Stimulated activated effector memory CD8-positive, alpha-beta T cell treated with anti-CD3 and anti-CD28 coated beads, Interleukin-12 subunit alpha, Interleukin-12 subunit beta, amount 100 ng/mL, for 72 hours (primary cell): ENCODE measurements around the gene FGF1.
"Not testable (repeated sequence)": the region's sequence is repeated elsewhere in the genome, so short reads cannot be mapped to it uniquely, and the experiment has no call there.

Experiments
- ATAC-seq: fragments of 150-1000 bp; cut with Tn5 transposase; 2 replicates; pipeline ENCODE4 v1.10.0; 2021
- DNase-seq, 2 donors: peaks; one replicate each; pipeline ENCODE4 v3.0.0; 2021 to 2022; ENCODE audit warnings: low spot score in 2 of 2
- H3K27ac Mint-ChIP-seq: one replicate; pipeline ENCODE4 v1.8.0; 2022; ENCODE audit warnings: mild to moderate bottlenecking, mixed read lengths
- H3K36me3 Mint-ChIP-seq: one replicate; pipeline ENCODE4 v1.8.0; 2022; ENCODE audit warnings: mild to moderate bottlenecking, mixed read lengths
- H3K4me1 Mint-ChIP-seq: one replicate; pipeline ENCODE4 v1.8.0; 2022; ENCODE audit warnings: mixed read lengths
- H3K4me3 Mint-ChIP-seq: one replicate; pipeline ENCODE4 v1.8.0; 2022; ENCODE audit warnings: mild to moderate bottlenecking, mixed read lengths
- H3K9me3 Mint-ChIP-seq: one replicate; pipeline ENCODE4 v1.8.0; 2022; ENCODE audit warnings: mixed read lengths

Gene FGF1

DNA sequence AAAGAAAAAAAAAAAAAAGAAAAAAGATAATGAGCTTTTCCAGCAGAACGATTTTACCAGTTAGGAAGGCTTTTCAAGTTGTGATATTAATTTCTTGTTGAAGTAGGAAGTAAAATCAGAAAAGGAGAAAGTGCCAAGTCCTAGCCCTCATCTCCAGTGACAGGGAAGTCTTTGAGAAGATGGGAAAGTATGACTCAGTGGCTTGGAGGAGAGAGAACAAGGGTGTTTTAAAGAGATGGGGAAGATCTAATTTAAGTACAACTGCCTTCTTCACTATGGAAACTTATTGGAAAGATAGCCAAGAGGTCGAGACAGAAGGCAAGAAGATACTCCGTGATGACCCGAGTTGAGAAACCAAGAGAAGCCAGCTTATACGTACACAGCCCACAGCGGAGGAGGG, 22.6 kb downstream of the FGF1 start:
- H3K27ac Mint-ChIP-seq: no peak overlapping the region

DNA sequence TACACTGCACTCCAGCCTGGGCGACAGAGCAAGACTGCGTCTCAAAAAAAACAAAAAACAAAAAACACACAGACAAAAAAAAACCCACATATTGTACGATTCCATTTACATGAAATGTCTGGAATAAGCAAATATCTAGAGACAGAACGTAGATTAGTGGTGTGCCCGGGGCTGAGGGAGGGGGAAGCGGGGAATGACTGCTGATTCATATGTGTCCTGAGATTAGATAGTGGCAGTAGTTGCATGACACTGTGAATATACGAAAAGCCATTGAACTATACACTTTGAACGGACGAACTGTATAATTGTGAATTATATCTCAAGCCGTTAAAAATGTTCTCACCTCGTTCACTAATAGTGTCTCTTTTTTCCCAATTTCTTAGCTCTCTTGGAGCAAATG, 23.9 kb downstream of the FGF1 start:
- Mint-ChIP-seq H3K36me3 (no peaks in the 10 kb centered on the region), H3K9me3 (no peaks in the 10 kb centered on the region), H3K27ac (no peak overlapping the region), H3K4me3 (no peak overlapping the region), H3K4me1 (no peaks in the 10 kb centered on the region)
- ATAC-seq: no peak
- no peak for DNase-seq

More for the DNA sequence above, 22.6 kb downstream of the FGF1 start:
- H3K4me3 Mint-ChIP-seq: no peak overlapping the region
- H3K9me3 Mint-ChIP-seq: no peaks in the 10 kb centered on the region
- no peaks in the 10 kb centered on the region for H3K4me1 Mint-ChIP-seq
- H3K36me3 Mint-ChIP-seq: no peaks in the 10 kb centered on the region
- DNase-seq (no peak), ATAC-seq (no peak)

DNA sequence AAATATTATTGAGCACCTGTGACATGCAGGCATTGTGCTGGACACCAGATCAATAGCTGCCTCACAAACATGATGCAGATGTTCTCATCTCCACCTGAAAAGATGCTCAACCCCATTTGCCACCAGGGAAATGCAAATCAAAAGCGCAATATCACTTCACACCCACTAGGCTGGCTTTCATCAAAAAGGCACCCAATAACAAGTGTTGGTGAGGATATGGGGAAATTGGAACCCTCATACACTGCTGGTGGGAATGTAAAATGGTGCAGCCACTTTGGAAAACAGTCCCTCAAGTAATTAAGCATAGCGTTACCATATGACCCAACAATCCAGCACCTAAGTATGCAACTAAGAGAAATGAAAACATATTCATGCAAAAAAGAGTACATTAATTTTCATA, 24.7 kb downstream of the FGF1 start:
- no peak for DNase-seq
- Mint-ChIP-seq H3K27ac (no peak overlapping the region), H3K9me3 (no peaks in the 10 kb centered on the region), H3K36me3 (no peaks in the 10 kb centered on the region), H3K4me1 (no peaks in the 10 kb centered on the region), H3K4me3 (no peak overlapping the region)
- ATAC-seq: no peak

DNA sequence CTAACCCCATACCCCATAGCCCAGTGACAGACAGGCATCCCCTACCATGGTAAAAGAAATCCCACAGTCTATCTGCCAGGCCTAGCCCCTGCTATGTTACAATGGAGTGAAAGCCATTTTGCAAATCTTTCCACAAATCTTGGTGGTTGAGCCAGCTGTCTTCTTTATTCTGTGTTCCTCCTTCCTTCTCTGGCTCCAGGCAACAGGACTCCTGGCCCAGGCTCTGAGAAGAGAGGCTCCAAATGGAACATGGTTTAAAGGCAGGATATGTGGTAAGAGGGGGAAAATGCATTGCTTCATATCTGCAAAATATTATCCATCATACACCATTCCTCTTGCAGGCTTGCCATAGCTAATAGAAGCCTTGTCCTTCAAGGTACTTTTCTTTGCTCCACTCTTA, 25.2 kb downstream of the FGF1 start:
- DNase-seq (no peak), ATAC-seq (no peak)
- Mint-ChIP-seq H3K27ac (no peak overlapping the region), H3K9me3 (no peaks in the 10 kb centered on the region), H3K36me3 (no peaks in the 10 kb centered on the region), H3K4me1 (no peaks in the 10 kb centered on the region), H3K4me3 (no peak overlapping the region)

DNA sequence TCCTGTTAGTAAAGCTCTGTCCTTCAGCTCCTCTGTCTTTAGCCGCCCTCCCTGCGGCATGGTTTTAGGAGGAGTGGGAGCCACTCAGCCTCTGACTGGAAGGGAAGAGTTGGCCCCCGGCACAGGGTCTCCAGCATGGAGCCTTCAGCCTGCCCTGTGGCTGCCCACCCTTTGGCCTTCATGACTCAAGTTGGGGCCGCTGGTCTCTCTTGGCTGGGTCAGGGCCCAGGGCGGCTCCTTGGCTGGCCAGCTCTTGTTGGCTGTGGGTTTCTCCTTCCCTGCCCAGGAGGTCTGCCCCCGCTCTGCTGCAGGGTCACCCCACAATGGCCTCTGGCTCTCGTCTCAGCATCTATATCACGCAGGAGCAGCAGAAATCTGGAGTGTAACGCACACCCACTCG, 25.7 kb downstream of the FGF1 start:
- no peak for ATAC-seq
- Mint-ChIP-seq H3K36me3 (no peaks in the 10 kb centered on the region), H3K27ac (no peak overlapping the region), H3K4me1 (no peaks in the 10 kb centered on the region), H3K9me3 (no peaks in the 10 kb centered on the region), H3K4me3 (no peak overlapping the region)
- no peak for DNase-seq

DNA sequence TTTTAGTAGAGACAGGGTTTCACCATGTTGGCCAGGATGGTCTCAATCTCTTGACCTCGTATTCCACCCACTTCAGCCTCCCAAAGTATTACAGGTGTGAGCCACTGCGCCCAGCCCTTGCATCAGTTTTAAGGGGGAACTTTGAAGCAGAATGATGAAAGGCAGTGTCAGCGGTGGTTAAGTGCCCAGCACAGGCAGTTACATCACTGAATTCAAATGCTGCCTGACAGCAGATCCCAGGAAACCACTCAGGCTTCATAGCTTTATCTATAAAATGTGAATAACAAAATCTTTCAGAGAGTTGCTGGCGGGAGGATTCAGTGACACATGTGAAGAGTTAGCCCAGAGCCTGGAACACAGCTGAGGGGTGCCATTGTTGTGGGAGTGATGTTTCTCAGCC, 26.5 kb downstream of the FGF1 start:
- no peaks in the 10 kb centered on the region for H3K36me3 Mint-ChIP-seq
- H3K4me1 Mint-ChIP-seq: no peaks in the 10 kb centered on the region
- H3K27ac Mint-ChIP-seq: no peak overlapping the region
- DNase-seq: no peak
- H3K4me3 Mint-ChIP-seq: no peak overlapping the region
- no peaks in the 10 kb centered on the region for H3K9me3 Mint-ChIP-seq
- ATAC-seq: no peak

- DNase-seq: no peak
- Mint-ChIP-seq H3K4me1 (no peaks in the 10 kb centered on the region), H3K27ac (no peak overlapping the region), H3K4me3 (no peak overlapping the region), H3K9me3 (no peaks in the 10 kb centered on the region), H3K36me3 (no peaks in the 10 kb centered on the region)
- ATAC-seq: no peak
These were observed 27.6 kb downstream of the FGF1 start for GRCh38 chr5:142658278-142658677.

DNA sequence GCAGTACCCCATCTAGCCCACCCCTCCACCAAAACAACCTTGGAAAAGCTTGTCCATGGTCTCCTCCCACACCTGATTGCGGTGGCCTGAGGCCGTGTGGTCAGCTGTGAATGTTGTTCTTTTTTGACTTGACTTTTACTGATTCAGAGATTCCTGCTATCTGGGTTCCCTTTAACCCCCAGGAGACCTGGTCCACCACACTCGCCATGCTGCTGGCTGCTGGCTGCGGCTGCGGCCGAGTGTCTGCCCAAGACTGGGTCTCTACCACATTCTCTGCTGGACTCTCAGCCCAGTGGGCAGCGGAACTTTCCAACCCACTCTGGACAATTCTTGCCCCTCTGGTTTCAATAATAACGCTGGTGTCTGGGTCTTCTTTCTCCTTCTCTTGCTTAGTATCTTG, 28.4 kb downstream of the FGF1 start:
- Mint-ChIP-seq H3K27ac (no peak overlapping the region), H3K9me3 (no peaks in the 10 kb centered on the region)

DNA sequence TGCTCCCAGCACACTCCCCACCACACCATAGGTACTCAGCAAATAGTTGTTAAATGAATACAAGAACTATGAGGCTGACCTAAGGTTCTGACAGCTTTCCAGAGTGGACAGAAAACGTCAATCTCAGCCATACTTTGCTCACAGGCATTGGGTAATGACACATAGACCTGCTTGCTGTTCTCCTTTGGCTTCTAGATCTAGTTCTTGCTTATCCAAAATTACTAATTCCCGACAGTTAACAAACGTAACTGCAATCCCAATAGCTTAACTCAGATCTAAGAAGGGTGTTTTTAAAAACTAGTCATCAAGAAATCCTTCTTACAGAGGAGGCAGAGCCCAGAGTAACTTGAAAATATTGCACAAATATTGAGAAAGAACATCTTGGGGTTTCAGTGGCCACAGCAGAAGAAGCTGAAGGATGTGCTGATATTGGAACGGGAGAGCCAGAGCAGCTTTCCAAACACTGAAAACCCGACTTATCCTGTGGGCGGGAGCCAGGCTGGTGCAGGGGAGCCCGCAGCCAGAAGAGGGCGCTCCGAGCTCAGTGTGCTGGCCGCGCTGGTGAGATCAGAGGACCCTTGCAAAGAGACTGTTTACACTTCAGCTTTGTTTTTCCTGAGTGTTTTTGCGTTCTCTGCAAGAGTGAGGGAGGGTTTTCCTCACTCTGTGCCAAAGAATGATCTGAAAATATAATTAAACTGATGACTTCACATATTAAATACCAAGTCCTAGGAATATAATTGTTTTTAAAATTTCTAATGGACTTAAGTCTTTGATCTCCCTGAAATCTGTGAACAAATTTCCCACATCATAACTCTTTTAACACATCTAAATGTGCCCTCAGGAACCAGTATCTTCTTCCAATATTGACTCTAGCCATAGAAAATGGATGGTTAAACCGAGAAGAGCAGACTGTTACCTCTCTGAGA, 30.3 kb downstream of the FGF1 start:
- Mint-ChIP-seq H3K9me3 (no peaks in the 10 kb centered on the region), H3K4me3 (no peak overlapping the region), H3K4me1 (no peaks in the 10 kb centered on the region), H3K27ac (no peak overlapping the region), H3K36me3 (no peaks in the 10 kb centered on the region)
- DNase-seq (peak; percentile 71 to 83), ATAC-seq (peak; percentile 79)

More for the DNA sequence above, 28.4 kb downstream of the FGF1 start:
- Mint-ChIP-seq H3K4me3 (no peak overlapping the region), H3K36me3 (no peaks in the 10 kb centered on the region), H3K4me1 (no peaks in the 10 kb centered on the region)
- ATAC-seq (no peak), DNase-seq (no peak)

GRCh38 chr5:142654578-142655058, 31.3 kb downstream of the FGF1 start:
- Mint-ChIP-seq H3K27ac (no peak overlapping the region), H3K9me3 (no peaks in the 10 kb centered on the region), H3K4me3 (no peak overlapping the region), H3K36me3 (no peaks in the 10 kb centered on the region), H3K4me1 (no peaks in the 10 kb centered on the region)
- no peak for ATAC-seq
- no peak for DNase-seq

DNA sequence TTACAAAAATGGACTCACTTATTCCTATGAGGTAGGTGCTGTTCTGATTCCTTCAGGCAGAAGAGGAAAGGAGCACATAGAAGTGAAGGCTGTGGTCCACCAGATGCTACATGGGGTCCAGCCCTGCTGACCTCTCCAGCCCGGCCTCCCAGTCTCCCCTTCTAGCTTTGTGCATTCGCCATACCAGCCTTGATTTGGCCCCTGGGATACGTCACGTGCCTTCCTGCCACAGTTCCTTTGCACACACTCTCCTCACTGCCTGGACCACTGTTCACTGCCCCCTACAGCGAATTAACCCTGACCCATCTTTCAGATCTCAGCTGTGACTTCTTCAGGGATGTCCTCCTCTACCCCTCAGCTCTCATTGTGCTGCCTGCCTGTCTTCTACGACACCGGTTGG, 32.6 kb downstream of the FGF1 start:
- no peaks in the 10 kb centered on the region for H3K36me3 Mint-ChIP-seq
- no peaks in the 10 kb centered on the region for H3K4me1 Mint-ChIP-seq
- DNase-seq (no peak), ATAC-seq (no peak)
- no peaks in the 10 kb centered on the region for H3K9me3 Mint-ChIP-seq
- H3K4me3 Mint-ChIP-seq: no peak overlapping the region
- no peak overlapping the region for H3K27ac Mint-ChIP-seq

- no peak overlapping the region for H3K27ac Mint-ChIP-seq
- no peaks in the 10 kb centered on the region for H3K4me1 Mint-ChIP-seq
- DNase-seq: no peak
- H3K36me3 Mint-ChIP-seq: no peaks in the 10 kb centered on the region
- ATAC-seq: peak; percentile 19
- no peak overlapping the region for H3K4me3 Mint-ChIP-seq
- H3K9me3 Mint-ChIP-seq: no peaks in the 10 kb centered on the region
These were observed 33.3 kb downstream of the FGF1 start for GRCh38 chr5:142652563-142652962.

DNA sequence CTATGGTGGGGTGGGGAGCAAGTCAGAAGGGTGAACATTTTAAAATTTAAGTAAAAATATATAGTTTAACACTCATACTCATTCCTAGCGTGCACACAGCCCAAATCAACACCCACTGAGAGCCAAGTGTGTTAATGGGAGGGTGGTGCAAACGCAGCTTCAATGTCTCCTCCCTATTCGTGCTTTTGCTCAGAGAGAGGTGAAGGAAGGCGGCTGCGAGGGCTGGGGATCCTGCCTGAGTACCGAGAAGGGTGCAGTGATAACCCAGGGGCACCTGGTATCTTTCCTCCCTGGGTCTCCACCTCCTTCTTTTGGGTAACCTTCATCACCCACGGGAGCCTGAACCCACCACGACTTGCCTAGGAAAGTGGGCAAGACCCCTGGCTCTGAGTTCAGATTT, 35.0 kb downstream of the FGF1 start:
- no peak overlapping the region for H3K27ac Mint-ChIP-seq
- no peak overlapping the region for H3K4me3 Mint-ChIP-seq
- H3K9me3 Mint-ChIP-seq: no peaks in the 10 kb centered on the region
- ATAC-seq: no peak
- no peak for DNase-seq
- no peaks in the 10 kb centered on the region for H3K36me3 Mint-ChIP-seq
- no peaks in the 10 kb centered on the region for H3K4me1 Mint-ChIP-seq

DNA sequence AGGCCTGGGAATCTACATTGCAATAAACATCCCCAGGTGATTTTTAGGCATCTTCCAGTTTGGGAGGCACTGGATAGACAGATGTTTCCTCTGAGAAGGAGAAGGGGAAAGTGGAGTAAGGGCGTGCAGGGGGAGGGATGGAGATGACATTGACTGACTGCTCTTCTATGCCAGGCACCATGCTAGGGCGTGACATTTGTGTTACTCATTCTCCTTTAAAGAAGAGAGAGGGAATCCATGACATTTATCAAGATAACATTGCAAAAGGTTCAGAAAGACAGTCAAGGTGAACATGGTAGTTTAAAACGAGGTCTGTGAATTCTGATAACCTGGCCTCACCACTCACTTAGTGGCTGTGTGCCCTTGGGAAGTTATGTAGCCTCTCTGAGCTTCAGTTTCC, 35.8 kb downstream of the FGF1 start:
- Mint-ChIP-seq H3K36me3 (no peaks in the 10 kb centered on the region), H3K4me3 (no peak overlapping the region), H3K27ac (no peak overlapping the region), H3K9me3 (no peaks in the 10 kb centered on the region), H3K4me1 (no peaks in the 10 kb centered on the region)
- DNase-seq (no peak), ATAC-seq (no peak)

GRCh38 chr5:142648108-142648507, 37.8 kb downstream of the FGF1 start:
- not testable (repeated sequence) for DNase-seq, H3K36me3 Mint-ChIP-seq, H3K4me1 Mint-ChIP-seq, H3K9me3 Mint-ChIP-seq, ATAC-seq, H3K27ac Mint-ChIP-seq, H3K4me3 Mint-ChIP-seq

DNA sequence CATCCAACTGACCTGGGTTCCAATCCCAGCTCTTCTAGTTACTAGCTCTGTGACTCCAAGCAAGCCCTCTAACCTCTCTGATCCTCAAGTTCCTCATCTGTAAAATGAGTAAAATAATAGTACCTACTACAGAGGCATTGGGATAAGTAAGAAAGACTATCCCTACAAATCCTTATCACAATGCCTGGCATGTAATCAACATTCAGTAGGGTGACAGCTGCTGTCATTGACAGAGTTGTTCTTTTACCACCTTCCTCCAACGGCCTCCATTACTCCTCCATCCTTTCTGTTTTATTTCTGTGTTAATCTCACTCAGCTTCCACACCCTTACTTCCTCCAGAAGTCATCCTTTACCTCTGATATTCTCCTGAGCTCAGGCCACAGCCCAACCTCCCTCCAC, 40.4 kb downstream of the FGF1 start:
- Mint-ChIP-seq H3K9me3 (no peaks in the 10 kb centered on the region), H3K36me3 (no peaks in the 10 kb centered on the region), H3K4me1 (no peaks in the 10 kb centered on the region), H3K27ac (no peak overlapping the region), H3K4me3 (no peak overlapping the region)
- ATAC-seq (no peak), DNase-seq (no peak)
